Measurements from ENCODE around the gene LRP5.

The LRP5 gene

GRCh38 chr11:68347345-68347744 is 35.0 kb downstream of the LRP5 start:
- no peak for DNase-seq (ENCODE audit: low read depth)

GRCh38 chr11:68347841-68348240 is 35.5 kb downstream of the LRP5 start:
- DNase-seq (ENCODE audit: low read depth) = no peak

GRCh38 chr11:68349461-68350249 is 37.3 kb downstream of the LRP5 start:
- no peak for DNase-seq (ENCODE audit: low read depth)

GRCh38 chr11:68350759-68351449 is 38.5 kb downstream of the LRP5 start:
- DNase-seq (ENCODE audit: low read depth) = no peak

GRCh38 chr11:68351450-68352275 is 39.3 kb downstream of the LRP5 start:
- DNase-seq (ENCODE audit: low read depth) = no peak

DNA sequence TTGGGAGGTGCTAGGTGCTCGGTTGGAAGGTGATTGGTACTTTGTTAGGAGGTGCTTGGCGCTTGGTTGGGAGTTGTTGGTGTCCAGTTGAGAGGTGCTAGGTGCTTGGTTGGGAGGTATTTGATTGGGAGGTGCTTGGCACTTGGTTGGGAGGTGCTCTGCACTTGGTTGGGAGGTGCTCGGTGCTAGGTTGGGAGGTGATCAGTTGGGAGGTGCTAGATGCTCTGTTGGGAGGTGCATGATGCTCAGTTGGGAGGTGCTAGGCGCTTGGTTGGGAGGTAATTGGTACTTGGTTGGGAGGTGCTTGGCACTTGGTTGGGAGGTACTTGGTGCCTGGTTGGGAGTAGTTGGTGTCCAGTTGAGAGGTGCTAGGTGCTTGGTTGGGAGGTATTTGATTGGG is 40.2 kb downstream of the LRP5 start:
- DNase-seq (ENCODE audit: low read depth) = no peak

GRCh38 chr11:68353118-68353517 is 40.7 kb downstream of the LRP5 start:
- no peak for DNase-seq (ENCODE audit: low read depth)

- no peak for DNase-seq (ENCODE audit: low read depth)
These were observed 41.3 kb downstream of the LRP5 start for GRCh38 chr11:68353669-68354068.

DNA sequence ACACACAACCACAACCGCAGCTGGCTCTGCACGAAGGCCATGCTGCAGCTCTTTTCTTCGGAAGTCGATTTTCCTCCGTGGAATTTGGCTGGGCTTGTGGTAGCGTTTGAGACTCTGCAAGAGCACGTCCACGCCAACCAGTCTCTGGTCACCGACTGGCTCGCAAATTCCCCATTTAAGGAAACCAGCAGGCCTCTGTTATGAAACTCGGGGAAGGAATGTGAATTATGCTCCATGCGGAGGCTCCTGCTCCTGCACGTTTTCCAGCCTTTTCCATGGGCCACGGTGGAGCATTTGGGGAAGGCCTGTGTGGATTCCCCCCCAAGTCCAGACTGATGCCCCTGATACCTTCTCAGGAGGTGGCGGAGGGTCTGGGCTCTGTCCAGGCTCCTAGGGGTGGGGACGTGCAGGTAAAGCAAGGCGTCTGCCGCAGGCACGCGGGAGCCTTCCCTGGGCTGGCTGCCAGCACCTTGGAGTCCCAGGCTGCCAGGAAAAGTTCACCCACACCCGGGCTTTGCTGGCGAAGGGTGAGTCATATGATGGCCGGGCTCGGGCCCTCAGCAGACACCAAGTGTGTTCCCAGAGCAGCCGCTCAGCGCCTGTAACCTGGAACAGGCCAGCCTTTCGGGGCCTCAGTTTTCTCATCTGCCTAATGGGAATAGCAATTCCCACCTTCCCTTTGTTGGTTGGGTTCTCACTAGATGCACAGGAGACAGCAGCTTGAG is 41.9 kb downstream of the LRP5 start:
- DNase-seq (ENCODE audit: low read depth) = peak; percentile 99

DNA sequence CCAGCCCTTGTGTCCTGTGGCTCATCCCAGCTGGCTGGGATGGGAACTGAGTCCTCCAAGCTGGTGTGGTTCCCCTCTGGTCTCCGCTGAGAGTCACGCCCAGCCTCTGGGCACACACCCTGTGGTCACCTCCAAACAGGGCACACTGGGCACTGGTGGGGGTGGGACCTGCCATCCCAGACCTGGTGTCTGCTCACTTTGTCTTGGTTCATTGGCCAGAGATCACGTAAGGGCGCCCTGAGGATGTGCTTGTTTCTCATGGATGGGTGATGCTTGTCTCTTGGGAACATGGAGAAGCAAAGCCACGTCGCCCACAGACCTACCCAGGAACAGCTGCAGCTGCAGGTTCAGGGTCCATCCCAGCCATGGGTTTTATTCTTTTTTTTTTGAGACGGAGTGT is 43.1 kb downstream of the LRP5 start:
- DNase-seq (ENCODE audit: low read depth) = no peak

DNA sequence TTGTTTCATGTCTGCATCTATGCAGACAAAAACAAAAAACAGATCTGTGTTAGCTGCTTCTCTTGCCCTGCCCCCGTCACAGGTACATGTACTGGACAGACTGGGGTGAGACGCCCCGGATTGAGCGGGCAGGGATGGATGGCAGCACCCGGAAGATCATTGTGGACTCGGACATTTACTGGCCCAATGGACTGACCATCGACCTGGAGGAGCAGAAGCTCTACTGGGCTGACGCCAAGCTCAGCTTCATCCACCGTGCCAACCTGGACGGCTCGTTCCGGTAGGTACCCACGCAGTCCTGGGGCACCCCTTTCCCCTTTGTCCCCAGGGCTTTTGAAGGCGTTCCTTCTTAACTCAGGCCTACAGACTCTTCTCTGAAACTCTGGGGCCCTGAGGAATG is 45.2 kb downstream of the LRP5 start:
- no peak for DNase-seq (ENCODE audit: low read depth)

DNA sequence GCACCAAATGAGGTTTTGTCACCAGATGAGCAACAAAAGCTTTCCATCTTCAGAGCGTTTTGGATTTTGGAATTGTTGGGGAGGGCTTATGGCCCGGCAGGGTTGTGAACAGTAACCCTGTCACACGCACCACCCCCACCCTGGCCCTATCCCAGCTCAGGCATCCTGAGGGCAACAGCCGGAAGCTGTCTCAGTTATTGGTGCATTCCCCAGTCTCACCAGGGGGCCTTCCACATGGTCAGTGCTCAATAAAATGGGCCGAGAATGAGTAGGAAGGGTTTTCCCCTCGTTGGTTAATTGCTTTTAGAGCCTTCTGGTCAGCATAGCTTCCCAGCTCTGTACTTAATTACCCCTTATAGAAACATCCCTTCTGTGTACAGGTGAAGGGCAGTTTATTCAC is 46.0 kb downstream of the LRP5 start:
- peak; percentile 83 for DNase-seq (ENCODE audit: low read depth)

DNA sequence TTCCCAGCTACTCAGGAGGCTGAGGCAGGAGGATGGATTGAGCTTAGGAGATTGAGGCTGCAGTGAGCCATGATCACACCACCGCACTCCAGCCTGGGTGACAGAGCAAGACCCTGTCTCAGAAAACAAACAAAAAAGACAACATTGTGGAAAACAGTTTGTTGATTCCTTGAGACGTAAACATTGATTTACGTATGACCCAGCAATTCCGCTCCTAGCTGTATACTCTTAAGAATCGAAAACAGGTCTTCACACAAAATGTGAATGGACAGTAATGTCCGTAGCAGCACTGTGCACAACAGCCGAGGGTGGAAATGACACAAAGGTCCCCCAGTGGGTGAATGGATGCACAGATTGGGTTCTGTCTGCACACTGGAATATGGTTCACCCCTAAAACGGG is 49.3 kb downstream of the LRP5 start:
- DNase-seq (ENCODE audit: low read depth) = no peak

- no peak for DNase-seq (ENCODE audit: low read depth)
These were observed 50.5 kb downstream of the LRP5 start for GRCh38 chr11:68362801-68363379.

GRCh38 chr11:68363776-68364175 is 51.4 kb downstream of the LRP5 start:
- no peak for DNase-seq (ENCODE audit: low read depth)

DNA sequence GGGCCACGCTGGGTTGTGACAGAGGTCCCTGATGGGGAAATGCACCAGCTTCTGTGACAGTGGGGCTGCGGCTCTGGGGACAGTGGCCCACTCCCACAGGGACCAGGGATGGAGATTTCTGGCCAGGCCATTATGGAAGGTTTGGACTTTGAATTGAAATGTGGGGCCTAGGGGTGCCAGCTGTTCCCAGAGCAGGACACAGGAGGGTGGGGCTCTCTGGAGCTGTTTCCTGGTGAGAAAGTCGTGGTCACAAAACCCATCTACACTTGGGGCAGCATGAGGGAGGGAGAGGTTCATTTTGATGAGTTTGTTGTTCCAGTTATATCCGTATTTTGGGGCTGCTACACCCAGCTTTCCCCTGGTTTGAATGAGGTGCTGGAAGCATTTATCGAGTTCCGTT is 52.2 kb downstream of the LRP5 start:
- DNase-seq (ENCODE audit: low read depth) = no peak

- no peak for DNase-seq (ENCODE audit: low read depth)
These were observed 53.6 kb downstream of the LRP5 start for GRCh38 chr11:68365943-68366435.

GRCh38 chr11:68367252-68367651 is 54.9 kb downstream of the LRP5 start:
- no peak for DNase-seq (ENCODE audit: low read depth)

- no peak for DNase-seq (ENCODE audit: low read depth)
These were observed 57.4 kb downstream of the LRP5 start for GRCh38 chr11:68369756-68370155.

- peak; percentile 33 for DNase-seq (ENCODE audit: low read depth)
These were observed 58.1 kb downstream of the LRP5 start for GRCh38 chr11:68370211-68371111.
